IMR-90 (cell line): ENCODE measurements around the gene UNC13C.

Experiments used
- CTCF ChIP-seq: conservative IDR thresholded peaks from 2 replicates; pipeline ENCODE4 v1.5.1; 2012; ENCODE audit warnings: mild to moderate bottlenecking, low read depth, low read length, improper control_type of control experiment
- POLR2A ChIP-seq: IDR thresholded peaks from 2 replicates; pipeline ENCODE4 v1.6.1; 2012; ENCODE audit warnings: mild to moderate bottlenecking, low read depth, low read length
- RAD21 ChIP-seq: IDR thresholded peaks from 2 replicates; pipeline ENCODE4 v1.6.1; 2012; ENCODE audit warnings: low read length, improper control_type of control experiment

- TF ChIP-seq CTCF: no peak
- TF ChIP-seq POLR2A: no peak
- TF ChIP-seq RAD21: no peak
Observed at GRCh38 chr15:54550954-54551353, 572.7 kb downstream of the UNC13C start.
